ENCODE results near the gene GYPC.

The GYPC gene

DNA sequence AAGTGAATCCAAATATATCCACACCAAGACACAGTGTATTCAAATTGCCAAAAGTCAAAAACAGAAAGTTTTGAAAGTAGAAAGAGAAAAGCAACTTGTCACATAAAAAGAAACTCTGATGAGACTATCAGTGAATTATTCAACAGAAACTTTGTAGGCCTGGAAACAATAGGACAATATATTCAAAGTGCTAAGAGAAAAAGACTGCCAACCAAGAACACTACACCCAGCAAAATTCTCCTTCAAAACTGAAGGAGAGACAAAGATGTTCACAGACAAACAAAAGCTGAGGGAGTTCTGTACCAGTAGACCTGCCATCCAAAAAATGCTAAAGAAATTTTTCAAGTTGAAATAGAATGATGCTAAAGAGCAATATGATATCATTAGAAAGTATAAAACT lies 69.6 kb downstream of the GYPC start:
- TF ChIP-seq ZFP30 (CRISPR knock-in tag; IDR thresholded peaks at IDR 0.05): no peak
- TF ChIP-seq CREB5 (CRISPR knock-in tag; IDR thresholded peaks at IDR 0.05; ENCODE audit: low read depth): no peak
- no peak for TF ChIP-seq ZNF565 (CRISPR knock-in tag; conservative IDR thresholded peaks at IDR 0.05; ENCODE audit: low read depth)
- TF ChIP-seq ESRRG (CRISPR knock-in tag; IDR thresholded peaks at IDR 0.05): no peak
- TF ChIP-seq ARNTL (CRISPR knock-in tag; IDR thresholded peaks at IDR 0.05; ENCODE audit: borderline replicate concordance, low read depth): no peak
- no peak for TF ChIP-seq PPARA (CRISPR knock-in tag; IDR thresholded peaks at IDR 0.05; ENCODE audit: borderline replicate concordance)
- no peak for TF ChIP-seq ZNF8 (CRISPR knock-in tag; IDR thresholded peaks at IDR 0.05)
- TF ChIP-seq ISL1 (CRISPR knock-in tag; IDR thresholded peaks at IDR 0.05): no peak
- no peak for TF ChIP-seq CSDC2 (CRISPR knock-in tag; IDR thresholded peaks at IDR 0.05)
- TF ChIP-seq PATZ1 (CRISPR knock-in tag; IDR thresholded peaks at IDR 0.05; ENCODE audit: borderline replicate concordance): no peak
- no peak for TF ChIP-seq BACH2 (CRISPR knock-in tag; IDR thresholded peaks at IDR 0.05; ENCODE audit: borderline replicate concordance)
- no peak for TF ChIP-seq CSRNP3 (CRISPR knock-in tag; IDR thresholded peaks at IDR 0.05)
- TF ChIP-seq OSR1 (CRISPR knock-in tag; IDR thresholded peaks at IDR 0.05): no peak
- TF ChIP-seq ZFP3 (CRISPR knock-in tag; IDR thresholded peaks at IDR 0.05): no peak
- no peak for TF ChIP-seq TCF4 (CRISPR knock-in tag; IDR thresholded peaks at IDR 0.05; ENCODE audit: borderline replicate concordance)
- no peak for TF ChIP-seq RARB (CRISPR knock-in tag; IDR thresholded peaks at IDR 0.05)
- TF ChIP-seq GLIS3 (CRISPR knock-in tag; IDR thresholded peaks at IDR 0.05): no peak
- no peak for ATAC-seq

DNA sequence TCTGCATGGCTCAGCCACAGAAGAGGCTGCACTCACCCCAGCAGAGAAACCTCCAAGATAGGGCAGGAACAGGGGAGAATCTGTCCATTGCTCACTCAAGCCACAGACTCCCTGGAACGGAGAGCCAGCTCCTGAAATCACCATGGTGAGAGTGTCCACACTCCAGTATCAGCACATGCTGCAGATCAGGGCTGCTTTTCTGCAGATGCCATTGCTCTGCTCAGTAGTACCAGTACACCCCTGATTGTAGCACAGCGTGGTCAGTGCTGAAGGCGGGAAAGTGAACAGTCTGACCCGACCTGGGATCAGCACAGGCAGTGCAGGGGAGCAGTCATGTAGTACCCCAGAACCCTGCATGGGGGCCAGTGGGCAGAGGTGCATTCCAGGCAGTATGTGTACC lies 73.9 kb downstream of the GYPC start:
- no peak for TF ChIP-seq PPARA (CRISPR knock-in tag; IDR thresholded peaks at IDR 0.05; ENCODE audit: borderline replicate concordance)
- no peak for TF ChIP-seq ZNF8 (CRISPR knock-in tag; IDR thresholded peaks at IDR 0.05)
- TF ChIP-seq ISL1 (CRISPR knock-in tag; IDR thresholded peaks at IDR 0.05): no peak
- TF ChIP-seq SNAI2 (CRISPR knock-in tag; IDR thresholded peaks at IDR 0.05): no peak
- TF ChIP-seq BACH2 (CRISPR knock-in tag; IDR thresholded peaks at IDR 0.05; ENCODE audit: borderline replicate concordance): no peak
- no peak for TF ChIP-seq CREB5 (CRISPR knock-in tag; IDR thresholded peaks at IDR 0.05; ENCODE audit: low read depth)
- no peak for TF ChIP-seq CSRNP3 (CRISPR knock-in tag; IDR thresholded peaks at IDR 0.05)
- no peak for TF ChIP-seq PATZ1 (CRISPR knock-in tag; IDR thresholded peaks at IDR 0.05; ENCODE audit: borderline replicate concordance)
- no peak for TF ChIP-seq ZC3H10 (CRISPR knock-in tag; IDR thresholded peaks at IDR 0.05)
- no peak for TF ChIP-seq OSR1 (CRISPR knock-in tag; IDR thresholded peaks at IDR 0.05)
- no peak for TF ChIP-seq ZFP3 (CRISPR knock-in tag; IDR thresholded peaks at IDR 0.05)
- TF ChIP-seq, protein P1, sequence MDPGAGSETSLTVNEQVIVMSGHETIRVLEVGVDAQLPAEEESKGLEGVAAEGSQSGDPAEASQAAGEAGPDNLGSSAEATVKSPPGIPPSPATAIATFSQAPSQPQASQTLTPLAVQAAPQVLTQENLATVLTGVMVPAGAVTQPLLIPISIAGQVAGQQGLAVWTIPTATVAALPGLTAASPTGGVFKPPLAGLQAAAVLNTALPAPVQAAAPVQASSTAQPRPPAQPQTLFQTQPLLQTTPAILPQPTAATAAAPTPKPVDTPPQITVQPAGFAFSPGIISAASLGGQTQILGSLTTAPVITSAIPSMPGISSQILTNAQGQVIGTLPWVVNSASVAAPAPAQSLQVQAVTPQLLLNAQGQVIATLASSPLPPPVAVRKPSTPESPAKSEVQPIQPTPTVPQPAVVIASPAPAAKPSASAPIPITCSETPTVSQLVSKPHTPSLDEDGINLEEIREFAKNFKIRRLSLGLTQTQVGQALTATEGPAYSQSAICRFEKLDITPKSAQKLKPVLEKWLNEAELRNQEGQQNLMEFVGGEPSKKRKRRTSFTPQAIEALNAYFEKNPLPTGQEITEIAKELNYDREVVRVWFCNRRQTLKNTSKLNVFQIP (CRISPR knock-in tag; IDR thresholded peaks at IDR 0.05; ENCODE audit: borderline replicate concordance, low read depth): no peak
- TF ChIP-seq ZNF70 (CRISPR knock-in tag; IDR thresholded peaks at IDR 0.05): no peak
- TF ChIP-seq TOX (CRISPR knock-in tag; IDR thresholded peaks at IDR 0.05; ENCODE audit: borderline replicate concordance): no peak
- TF ChIP-seq ZFP30 (CRISPR knock-in tag; IDR thresholded peaks at IDR 0.05): no peak
- no peak for TF ChIP-seq RARB (CRISPR knock-in tag; IDR thresholded peaks at IDR 0.05)
- no peak for TF ChIP-seq ZNF565 (CRISPR knock-in tag; conservative IDR thresholded peaks at IDR 0.05; ENCODE audit: low read depth)
- no peak for TF ChIP-seq GLIS3 (CRISPR knock-in tag; IDR thresholded peaks at IDR 0.05)
- TF ChIP-seq TCF4 (CRISPR knock-in tag; IDR thresholded peaks at IDR 0.05; ENCODE audit: borderline replicate concordance): no peak
- ATAC-seq: no peak

All from SK-N-SH treated with all-trans-retinoic acid at 6 μM for 48 hours (cell line).